B cell (primary cell): ENCODE data around the gene CORO2B. TPM values are rescaled to one million over a fixed set of nuclear protein-coding genes. Genes with fewer than 3 reads are reported as not detected.

Experiments
- ATAC-seq: fragments of 200-7000 bp; cut with Tn5 transposase; one replicate; pipeline ENCODE4 v1.10.0; 2021; ENCODE audit warnings: low read depth, mild to moderate bottlenecking, moderate number of reproducible peaks, moderate library complexity
- CTCF ChIA-PET: fragments of 350-600 bp; sonication (Branson Sonifier 250); formaldehyde crosslinking; loops from one replicate; lab custom pipeline; 2021; ENCODE audit warnings: antibody characterized with exemption, inconsistent platforms; lab: Charles Lee
- POLR2A ChIA-PET: fragments of 350-600 bp; sonication (Branson Sonifier 250); formaldehyde crosslinking; loops from one replicate; lab custom pipeline; 2021; ENCODE audit warnings: antibody characterized with exemption; lab: Charles Lee
- DNase-seq: peaks from one replicate; pipeline ENCODE4 v3.0.0; 2013
- H2AFZ ChIP-seq: 2 replicates; pipeline ENCODE4 v1.6.1; 2012; ENCODE audit warnings: mild to moderate bottlenecking, low read depth, low read length; ENCODE audit not compliant: insufficient read depth, poor library complexity, severe bottlenecking
- H3K27ac ChIP-seq, 2 donors: 1 replicate in 1 of 2; 2 replicates in 1 of 2; pipeline ENCODE4 v1.5.1; 2012 to 2013; ENCODE audit warnings: low read length in 2 of 2, mild to moderate bottlenecking in 2 of 2, moderate library complexity in 1 of 2
- H3K27me3 ChIP-seq, 4 experiments: fragments of 200-600 bp in 1 of 4; sonication (generic) in 1 of 4; replicated peaks in 1 of 4; 1 replicate in 2 of 4; 2 replicates in 2 of 4; pipeline versions ENCODE4 v1.6.1 to v1.7.0; 2013 to 2016; ENCODE audit warnings: low read length in 3 of 4, mild to moderate bottlenecking in 2 of 4, mixed read lengths in 1 of 4, moderate library complexity in 1 of 4; ENCODE audit not compliant: insufficient read depth in 4 of 4, control insufficient read depth in 3 of 4; ENCODE audit errors: control extremely low read depth in 1 of 4
- H3K36me3 ChIP-seq, 2 experiments: replicated peaks in 1 of 2; 1 replicate in 1 of 2; 2 replicates in 1 of 2; pipeline versions ENCODE4 v1.6.1 to v1.7.1; 2013; ENCODE audit warnings: low read length in 1 of 2; ENCODE audit not compliant: insufficient read depth in 2 of 2, control insufficient read depth in 1 of 2; ENCODE audit errors: control extremely low read depth in 1 of 2, extremely low read depth in 1 of 2
- H3K4me1 ChIP-seq, 2 donors: fragments of 200-600 bp in 1 of 2; sonication (generic) in 1 of 2; 1 replicate in 1 of 2; 2 replicates in 1 of 2; pipeline versions ENCODE4 v1.5.1 to v1.6.1; 2013 to 2017; ENCODE audit warnings: low read length in 2 of 2; ENCODE audit not compliant: control insufficient read depth in 2 of 2, insufficient read depth in 2 of 2
- H3K4me2 ChIP-seq: replicated peaks from 2 replicates; pipeline ENCODE3; 2012; ENCODE audit warnings: mild to moderate bottlenecking, low read depth, low read length; ENCODE audit not compliant: poor library complexity, severe bottlenecking
- H3K4me3 ChIP-seq, 5 experiments: fragments of 200-600 bp in 1 of 5; sonication (generic) in 1 of 5; 1 replicate in 3 of 5; 2 replicates in 2 of 5; pipeline versions ENCODE4 v1.5.1 to v1.7.0; 2011 to 2016; ENCODE audit warnings: low read length in 4 of 5, mild to moderate bottlenecking in 4 of 5, low read depth in 2 of 5, control low read depth in 1 of 5, moderate library complexity in 1 of 5; ENCODE audit not compliant: insufficient read depth in 1 of 5; ENCODE audit errors: control extremely low read depth in 1 of 5, extremely low read depth in 1 of 5
- H3K79me2 ChIP-seq: fragments of 200-600 bp; sonication (generic); one replicate; pipeline ENCODE4 v1.6.0; 2016; ENCODE audit warnings: low read length; ENCODE audit not compliant: control insufficient read depth, insufficient read depth
- H3K9ac ChIP-seq: fragments of 200-600 bp; sonication (generic); 2 replicates; pipeline ENCODE4 v1.6.1; 2017; ENCODE audit warnings: mild to moderate bottlenecking, low read length, moderate library complexity
- H3K9me3 ChIP-seq, 3 donors: one replicate each; pipeline versions ENCODE4 v1.6.1 to v1.7.1; 2013; ENCODE audit warnings: low read length in 2 of 3; ENCODE audit not compliant: control insufficient read depth in 2 of 3, insufficient read depth in 1 of 3; ENCODE audit errors: control extremely low read depth in 1 of 3
- H4K20me1 ChIP-seq: 2 replicates; pipeline ENCODE4 v1.6.0; 2012; ENCODE audit warnings: mild to moderate bottlenecking, low read length; ENCODE audit not compliant: insufficient read depth, control insufficient read depth, poor library complexity, severe bottlenecking
- H3K27ac Mint-ChIP-seq: one replicate; pipeline ENCODE4 v1.8.0; 2021; ENCODE audit warnings: mixed read lengths
- H3K27me3 Mint-ChIP-seq: one replicate; pipeline ENCODE4 v1.8.0; 2021; ENCODE audit warnings: mixed read lengths
- H3K4me1 Mint-ChIP-seq: one replicate; pipeline ENCODE4 v1.8.0; 2021; ENCODE audit warnings: mixed read lengths
- H3K4me3 Mint-ChIP-seq: one replicate; pipeline ENCODE4 v1.8.0; 2021; ENCODE audit warnings: mixed read lengths
- H3K9me3 Mint-ChIP-seq: one replicate; pipeline ENCODE4 v1.8.0; 2022; ENCODE audit warnings: mixed read lengths; ENCODE audit not compliant: insufficient read depth
- CTCF ChIP-seq: fragments of 200-600 bp; IDR thresholded peaks from one replicate; pipeline ENCODE4 v1.8.0; 2022; ENCODE audit warnings: antibody characterized with exemption, mild to moderate bottlenecking
- EZH2 ChIP-seq: IDR thresholded peaks from 2 replicates; pipeline ENCODE4 v1.6.1; 2012; ENCODE audit warnings: borderline replicate concordance, low read depth, mild to moderate bottlenecking, moderate library complexity, low read length; ENCODE audit not compliant: insufficient read depth, poor library complexity, severe bottlenecking
- WGBS: methylation state at CpG from one replicate; pipeline ENCODE4 v1.1.5; 2013; ENCODE audit warnings: missing lambda C conversion rate; ENCODE audit not compliant: insufficient coverage; 5-methylcytosine and 5-hydroxymethylcytosine counted together
- intact Hi-C: fragments of 100-400 bp; cut with micrococcal nuclease; formaldehyde crosslinking; loops from one replicate; pipeline ENCODE4 v1.10.0; 2022
- polyA plus RNA-seq: library from polyadenylated mRNA; depleted of rRNA; stranded (reverse); fragments of >200 nt; gene quantifications from 2 replicates; pipeline ENCODE4 v1.2.3, GENCODE V29; 2012
- total RNA-seq, 2 donors: library from RNA; stranded (reverse); fragments of 120-200 nt in 1 of 2; gene quantifications; 1 replicate in 1 of 2; 2 replicates in 1 of 2; pipeline versions ENCODE4 v1.2.3 to v1.2.4, GENCODE V29; 2013 to 2022

Gene CORO2B
- total and polyA plus RNA-seq, 2 donors (not counting 1 experiment from before 2014, with no cell fraction given): 9.5 to 11.3 TPM

- ChIA-PET POLR2A (no interaction called here), CTCF (no interaction called here)
- Mint-ChIP-seq H3K27me3 (peaks cover 9% of the 10 kb centered on the region), H3K27ac (no peak overlapping the region), H3K9me3 (peaks cover 3% of the 10 kb centered on the region), H3K4me1 (peaks cover 17% of the 10 kb centered on the region), H3K4me3 (no peak overlapping the region)
- no peaks in the 10 kb centered on the region for H3K27me3 ChIP-seq
- WGBS: 86% methylated on average over 3 of the region's 8 CpGs
- H3K4me2 ChIP-seq: no peak overlapping the region
- no peak overlapping the region for H3K27ac ChIP-seq
- peaks cover 4% of the 10 kb centered on the region for H4K20me1 ChIP-seq
- H3K36me3 ChIP-seq: no peaks in the 10 kb centered on the region
- TF ChIP-seq CTCF (no peak), EZH2 (no peak)
- ATAC-seq: no peak
- intact Hi-C loops: no loop called here
- no peak overlapping the region for H3K4me3 ChIP-seq
- no peak for DNase-seq
- no peak overlapping the region for H2AFZ ChIP-seq
- peaks cover 36% of the 10 kb centered on the region for H3K79me2 ChIP-seq
- H3K4me1 ChIP-seq: peaks cover 0 to 5% of the 10 kb centered on the region in 2 donors
- no peak overlapping the region for H3K9ac ChIP-seq
- H3K9me3 ChIP-seq: peaks cover 0 to 13% (median 0%) of the 10 kb centered on the region in 3 donors
Observed at GRCh38 chr15:68610825-68611224, 32.0 kb downstream of the CORO2B start.

GRCh38 chr15:68612503-68612902 is 33.7 kb downstream of the CORO2B start:
- no peak overlapping the region for H3K9ac ChIP-seq
- peaks cover under 1% of the 10 kb centered on the region for H4K20me1 ChIP-seq
- Mint-ChIP-seq H3K4me1 (peaks cover 25% of the 10 kb centered on the region), H3K4me3 (no peak overlapping the region), H3K27me3 (peaks cover 9% of the 10 kb centered on the region), H3K9me3 (no peaks in the 10 kb centered on the region), H3K27ac (no peak overlapping the region)
- DNase-seq: no peak
- intact Hi-C loops: no loop called here
- H3K79me2 ChIP-seq: peaks cover 22% of the 10 kb centered on the region
- peaks cover 0 to 7% (median 0%) of the 10 kb centered on the region in 3 donors for H3K9me3 ChIP-seq
- H3K4me2 ChIP-seq: no peak overlapping the region
- 90% methylated on average over 2 of the region's 3 CpGs for WGBS
- no peak overlapping the region for H3K27ac ChIP-seq
- no peak overlapping the region for H2AFZ ChIP-seq
- no peak for TF ChIP-seq CTCF
- no peak for TF ChIP-seq EZH2
- peaks cover 0 to 5% of the 10 kb centered on the region in 2 donors for H3K4me1 ChIP-seq
- ATAC-seq: no peak
- H3K36me3 ChIP-seq: peaks cover 0 to 3% of the 10 kb centered on the region in 2 experiments
- H3K27me3 ChIP-seq: no peaks in the 10 kb centered on the region
- ChIA-PET CTCF (interaction anchor here (1.4 kb wide), 1 partner anchor 19 kb away, joined by 3 read pairs; no protein-coding TSS in a partner anchor), POLR2A (no interaction called here)
- H3K4me3 ChIP-seq: no peak overlapping the region
